Astrocyte (in vitro differentiated cells and primary cell): ENCODE measurements around the gene GNS.

ENCODE experiments used
- EZH2 ChIP-seq: IDR thresholded peaks from 2 replicates; pipeline ENCODE4 v1.6.1; 2012; ENCODE audit warnings: mild to moderate bottlenecking, low read length, inconsistent platforms; ENCODE audit not compliant: insufficient read depth
- TF ChIP-seq, protein P1 (sequence below): IDR thresholded peaks from 2 replicates; pipeline ENCODE4 v1.5.1; 2011; ENCODE audit warnings: low read depth, mild to moderate bottlenecking, inconsistent platforms, low read length, moderate library complexity; ENCODE audit not compliant: insufficient read depth

DNA sequence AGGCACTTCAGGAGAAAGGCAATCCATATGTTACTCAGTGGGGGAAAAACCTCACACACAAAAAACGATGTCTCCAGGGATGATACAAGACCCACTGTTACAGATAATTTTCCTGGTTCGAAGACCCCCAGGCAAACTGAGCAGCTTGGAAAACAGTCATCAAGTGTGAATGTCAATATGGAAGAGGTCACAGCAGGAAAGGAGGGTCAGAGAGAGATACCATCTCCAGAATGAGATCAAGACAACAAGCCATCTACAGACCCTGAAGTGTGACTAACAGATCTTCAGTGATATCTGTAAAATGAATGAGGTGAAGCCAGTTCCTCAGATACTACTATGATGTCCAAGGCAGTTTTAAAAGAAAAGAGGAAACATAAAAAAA is 28.6 kb downstream of the GNS start:
- TF ChIP-seq, protein P1, sequence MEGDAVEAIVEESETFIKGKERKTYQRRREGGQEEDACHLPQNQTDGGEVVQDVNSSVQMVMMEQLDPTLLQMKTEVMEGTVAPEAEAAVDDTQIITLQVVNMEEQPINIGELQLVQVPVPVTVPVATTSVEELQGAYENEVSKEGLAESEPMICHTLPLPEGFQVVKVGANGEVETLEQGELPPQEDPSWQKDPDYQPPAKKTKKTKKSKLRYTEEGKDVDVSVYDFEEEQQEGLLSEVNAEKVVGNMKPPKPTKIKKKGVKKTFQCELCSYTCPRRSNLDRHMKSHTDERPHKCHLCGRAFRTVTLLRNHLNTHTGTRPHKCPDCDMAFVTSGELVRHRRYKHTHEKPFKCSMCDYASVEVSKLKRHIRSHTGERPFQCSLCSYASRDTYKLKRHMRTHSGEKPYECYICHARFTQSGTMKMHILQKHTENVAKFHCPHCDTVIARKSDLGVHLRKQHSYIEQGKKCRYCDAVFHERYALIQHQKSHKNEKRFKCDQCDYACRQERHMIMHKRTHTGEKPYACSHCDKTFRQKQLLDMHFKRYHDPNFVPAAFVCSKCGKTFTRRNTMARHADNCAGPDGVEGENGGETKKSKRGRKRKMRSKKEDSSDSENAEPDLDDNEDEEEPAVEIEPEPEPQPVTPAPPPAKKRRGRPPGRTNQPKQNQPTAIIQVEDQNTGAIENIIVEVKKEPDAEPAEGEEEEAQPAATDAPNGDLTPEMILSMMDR: no peak
- TF ChIP-seq EZH2: no peak
